ENCODE data around the gene FAM98B. TPM values are rescaled to one million over a fixed set of nuclear protein-coding genes. Genes with fewer than 3 reads are reported as not detected.

FAM98B gene
- total and polyA plus RNA-seq, 2 donors (not counting 1 experiment from before 2014, with no cell fraction given) = 1.4 to 21.5 TPM

- Mint-ChIP-seq H3K27ac (no peak overlapping the region), H3K27me3 (no peaks in the 10 kb centered on the region), H3K9me3 (ENCODE audit: insufficient read depth) (no peaks in the 10 kb centered on the region), H3K4me3 (no peak overlapping the region), H3K4me1 (peaks cover 50% of the 10 kb centered on the region)
- H2AFZ ChIP-seq (ENCODE audit: insufficient read depth, low read depth, low read length, poor library complexity, severe bottlenecking) = no peak overlapping the region
- H3K27me3 ChIP-seq (replicated peaks in 1 of 4; ENCODE audit: control extremely low read depth in 1 of 4, control insufficient read depth in 3 of 4, insufficient read depth in 4 of 4, low read length in 3 of 4) = no peaks in the 10 kb centered on the region
- H3K9me3 ChIP-seq (ENCODE audit: control extremely low read depth in 1 of 3, control insufficient read depth in 2 of 3, insufficient read depth in 1 of 3, low read length in 2 of 3) = no peaks in the 10 kb centered on the region
- no peak overlapping the region for H3K9ac ChIP-seq (ENCODE audit: low read length)
- 100% methylated on average over 5 of the region's 5 CpGs for WGBS (ENCODE audit: insufficient coverage)
- ATAC-seq (ENCODE audit: low read depth) (no peak), DNase-seq (no peak)
- intact Hi-C loops (cut with micrococcal nuclease) = no loop called here
- H3K36me3 ChIP-seq (replicated peaks in 1 of 2; ENCODE audit: control extremely low read depth in 1 of 2, control insufficient read depth in 1 of 2, extremely low read depth in 1 of 2, insufficient read depth in 2 of 2, low read length in 1 of 2) = no peaks in the 10 kb centered on the region
- no peak for TF ChIP-seq CTCF (IDR thresholded peaks at IDR 0.05)
- TF ChIP-seq EZH2 (IDR thresholded peaks at IDR 0.05; ENCODE audit: borderline replicate concordance, insufficient read depth, low read depth, low read length, poor library complexity, severe bottlenecking) = no peak
- no peak overlapping the region for H3K4me2 ChIP-seq (replicated peaks; ENCODE audit: low read depth, low read length, poor library complexity, severe bottlenecking)
- H3K79me2 ChIP-seq (ENCODE audit: control insufficient read depth, insufficient read depth, low read length) = peaks cover 79% of the 10 kb centered on the region
- H3K4me1 ChIP-seq (ENCODE audit: control insufficient read depth in 2 of 2, insufficient read depth in 2 of 2, low read length in 2 of 2) = peaks cover 9 to 16% of the 10 kb centered on the region in 2 donors
- peaks cover 42% of the 10 kb centered on the region for H4K20me1 ChIP-seq (ENCODE audit: control insufficient read depth, insufficient read depth, low read length, poor library complexity, severe bottlenecking)
- H3K4me3 ChIP-seq (ENCODE audit: control extremely low read depth in 1 of 5, extremely low read depth in 1 of 5, insufficient read depth in 1 of 5, low read depth in 2 of 5, low read length in 4 of 5) = no peak overlapping the region
- CTCF ChIA-PET = interaction anchor here (0.7 to 1.1 kb wide), 2 partner anchors 102 to 241 kb away, joined by 3 read pairs; no protein-coding TSS in a partner anchor
- POLR2A ChIA-PET = no interaction called here
- no peak overlapping the region for H3K27ac ChIP-seq (ENCODE audit: low read length in 2 of 2)
Measured at GRCh38 chr15:38458646-38459045, 4.7 kb downstream of the FAM98B start.

DNA sequence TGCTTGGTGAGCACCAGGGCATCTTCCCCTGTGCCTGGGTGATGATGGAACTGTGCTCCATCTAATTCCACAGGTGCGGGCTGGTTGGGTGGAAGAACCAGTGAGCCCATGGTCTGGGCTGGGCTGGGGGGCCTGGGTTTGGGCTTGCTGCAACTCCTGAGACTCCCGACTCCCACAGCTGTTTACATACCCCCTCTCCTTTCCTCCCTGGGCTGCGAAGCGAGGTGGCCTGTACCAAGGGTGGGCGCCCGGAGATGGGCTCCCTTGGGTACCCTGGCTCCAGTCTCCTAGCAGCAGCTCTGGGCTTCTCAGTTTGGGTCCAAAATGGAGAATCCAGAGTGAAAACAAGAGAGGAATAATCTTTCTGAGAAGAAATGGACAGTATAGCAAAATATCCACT is 5.6 kb downstream of the FAM98B start:
- peaks cover 44% of the 10 kb centered on the region for H3K4me1 Mint-ChIP-seq
- Histone ChIP-seq H3K4me1 (ENCODE audit: control insufficient read depth in 2 of 2, insufficient read depth in 2 of 2, low read length in 2 of 2) (peaks cover 9 to 16% of the 10 kb centered on the region in 2 donors), H4K20me1 (ENCODE audit: control insufficient read depth, insufficient read depth, low read length, poor library complexity, severe bottlenecking) (peaks cover 42% of the 10 kb centered on the region), H3K79me2 (ENCODE audit: control insufficient read depth, insufficient read depth, low read length) (peaks cover 79% of the 10 kb centered on the region), H3K36me3 (replicated peaks in 1 of 2; ENCODE audit: control extremely low read depth in 1 of 2, control insufficient read depth in 1 of 2, extremely low read depth in 1 of 2, insufficient read depth in 2 of 2, low read length in 1 of 2) (no peaks in the 10 kb centered on the region), H3K4me2 (replicated peaks; ENCODE audit: low read depth, low read length, poor library complexity, severe bottlenecking) (no peak overlapping the region), H3K4me3 (ENCODE audit: control extremely low read depth in 1 of 5, extremely low read depth in 1 of 5, insufficient read depth in 1 of 5, low read depth in 2 of 5, low read length in 4 of 5) (no peak overlapping the region), H2AFZ (ENCODE audit: insufficient read depth, low read depth, low read length, poor library complexity, severe bottlenecking) (no peak overlapping the region), H3K27me3 (replicated peaks in 1 of 4; ENCODE audit: control extremely low read depth in 1 of 4, control insufficient read depth in 3 of 4, insufficient read depth in 4 of 4, low read length in 3 of 4) (no peaks in the 10 kb centered on the region), H3K9me3 (ENCODE audit: control extremely low read depth in 1 of 3, control insufficient read depth in 2 of 3, insufficient read depth in 1 of 3, low read length in 2 of 3) (no peaks in the 10 kb centered on the region), H3K27ac (ENCODE audit: low read length in 2 of 2) (no peak overlapping the region), H3K9ac (ENCODE audit: low read length) (no peak overlapping the region)
- DNase-seq = no peak
- WGBS (ENCODE audit: insufficient coverage) = 100% methylated on average over 2 of the region's 6 CpGs
- no peak for ATAC-seq (ENCODE audit: low read depth)
- no peaks in the 10 kb centered on the region for H3K9me3 Mint-ChIP-seq (ENCODE audit: insufficient read depth)
- H3K27me3 Mint-ChIP-seq = no peaks in the 10 kb centered on the region
- ChIA-PET POLR2A (no interaction called here), CTCF (interaction anchor here (0.7 to 2.2 kb wide), 3 partner anchors 103 to 240 kb away, joined by 3 to 10 read pairs (median 3); no protein-coding TSS in a partner anchor)
- no peak for TF ChIP-seq CTCF (IDR thresholded peaks at IDR 0.05)
- no peak for TF ChIP-seq EZH2 (IDR thresholded peaks at IDR 0.05; ENCODE audit: borderline replicate concordance, insufficient read depth, low read depth, low read length, poor library complexity, severe bottlenecking)
- no peak overlapping the region for H3K27ac Mint-ChIP-seq
- intact Hi-C loops (cut with micrococcal nuclease) = no loop called here
- H3K4me3 Mint-ChIP-seq = no peak overlapping the region

Data from B cell (primary cell).